ENCODE data around the gene DUSP8.

- peak; percentile 86 for TF ChIP-seq CTCF (IDR thresholded peaks at IDR 0.05)
- no peak for TF ChIP-seq EZH2 (IDR thresholded peaks at IDR 0.05; ENCODE audit: borderline replicate concordance, insufficient read depth, low read depth, low read length, poor library complexity, severe bottlenecking)
Observed at GRCh38 chr11:1515082-1516060, 56.7 kb downstream of the DUSP8 start.

Data from B cell (primary cell).